LNCaP clone FGC (cell line): ENCODE results near the gene TRAF2.

Source experiments
- DNase-seq: peaks from one replicate; pipeline ENCODE4 v3.0.0-alpha.2; 2011; ENCODE audit warnings: low read depth
- H3K4me3 ChIP-seq: 2 replicates; pipeline ENCODE4 v1.5.1; 2011; ENCODE audit warnings: mild to moderate bottlenecking, low read depth, low read length, control low read depth
- TF ChIP-seq, protein P1 (sequence below): IDR thresholded peaks from 2 replicates; pipeline ENCODE4 v1.5.1; 2012; ENCODE audit warnings: mild to moderate bottlenecking; ENCODE audit not compliant: control insufficient read depth, insufficient read depth; ENCODE audit errors: extremely low read depth

TRAF2 gene

GRCh38 chr9:136903041-136903554 is 16.8 kb downstream of the TRAF2 start:
- TF ChIP-seq, protein P1, sequence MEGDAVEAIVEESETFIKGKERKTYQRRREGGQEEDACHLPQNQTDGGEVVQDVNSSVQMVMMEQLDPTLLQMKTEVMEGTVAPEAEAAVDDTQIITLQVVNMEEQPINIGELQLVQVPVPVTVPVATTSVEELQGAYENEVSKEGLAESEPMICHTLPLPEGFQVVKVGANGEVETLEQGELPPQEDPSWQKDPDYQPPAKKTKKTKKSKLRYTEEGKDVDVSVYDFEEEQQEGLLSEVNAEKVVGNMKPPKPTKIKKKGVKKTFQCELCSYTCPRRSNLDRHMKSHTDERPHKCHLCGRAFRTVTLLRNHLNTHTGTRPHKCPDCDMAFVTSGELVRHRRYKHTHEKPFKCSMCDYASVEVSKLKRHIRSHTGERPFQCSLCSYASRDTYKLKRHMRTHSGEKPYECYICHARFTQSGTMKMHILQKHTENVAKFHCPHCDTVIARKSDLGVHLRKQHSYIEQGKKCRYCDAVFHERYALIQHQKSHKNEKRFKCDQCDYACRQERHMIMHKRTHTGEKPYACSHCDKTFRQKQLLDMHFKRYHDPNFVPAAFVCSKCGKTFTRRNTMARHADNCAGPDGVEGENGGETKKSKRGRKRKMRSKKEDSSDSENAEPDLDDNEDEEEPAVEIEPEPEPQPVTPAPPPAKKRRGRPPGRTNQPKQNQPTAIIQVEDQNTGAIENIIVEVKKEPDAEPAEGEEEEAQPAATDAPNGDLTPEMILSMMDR = no peak
- H3K4me3 ChIP-seq = no peak overlapping the region
- DNase-seq = no peak

GRCh38 chr9:136906266-136906665 is 19.9 kb downstream of the TRAF2 start:
- H3K4me3 ChIP-seq = no peak overlapping the region
- TF ChIP-seq, protein P1 = no peak

GRCh38 chr9:136907011-136907914 is 20.9 kb downstream of the TRAF2 start:
- no peak overlapping the region for H3K4me3 ChIP-seq
- DNase-seq = no peak
- TF ChIP-seq, protein P1 = no peak

More at GRCh38 chr9:136906266-136906665, 19.9 kb downstream of the TRAF2 start:
- DNase-seq = no peak

DNA sequence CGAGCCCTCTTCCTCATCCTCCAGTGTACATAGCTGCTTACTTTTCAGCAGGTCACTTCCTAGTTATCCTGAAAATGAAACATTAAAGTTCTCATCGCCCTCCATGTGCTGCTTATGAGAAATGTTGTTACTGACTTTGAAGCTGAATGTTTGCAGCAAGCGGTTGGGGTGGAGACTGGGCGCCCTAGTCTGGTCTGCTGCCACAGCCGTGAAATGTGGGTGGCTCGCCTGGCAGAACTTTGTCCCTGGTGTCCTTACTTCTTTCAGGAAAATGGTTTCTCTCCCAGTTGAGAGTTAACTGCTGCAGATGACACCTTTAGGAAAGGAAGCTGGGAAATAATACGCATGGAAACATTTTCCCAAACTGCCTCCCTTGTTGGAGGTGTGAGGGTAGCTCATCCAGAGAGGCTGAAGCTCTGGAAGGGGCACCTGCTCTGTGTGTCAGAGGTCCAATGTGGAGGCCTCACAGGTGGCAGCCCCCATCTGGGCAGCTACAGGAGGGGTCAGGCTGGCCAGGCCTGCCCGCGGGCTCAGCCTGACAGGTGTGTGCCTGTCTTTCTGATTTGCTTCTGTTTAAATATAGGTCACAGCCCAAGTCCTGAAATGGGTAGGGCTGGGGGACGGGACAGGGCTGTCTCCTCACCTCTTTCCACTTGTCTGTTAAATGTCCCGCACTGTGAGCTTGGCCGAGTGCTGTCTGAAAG is 24.0 kb downstream of the TRAF2 start:
- H3K4me3 ChIP-seq = no peak overlapping the region
- TF ChIP-seq, protein P1 = no peak
- DNase-seq = no peak

GRCh38 chr9:136910901-136911245 is 24.6 kb downstream of the TRAF2 start:
- DNase-seq = no peak
- TF ChIP-seq, protein P1 = no peak
- no peak overlapping the region for H3K4me3 ChIP-seq

DNA sequence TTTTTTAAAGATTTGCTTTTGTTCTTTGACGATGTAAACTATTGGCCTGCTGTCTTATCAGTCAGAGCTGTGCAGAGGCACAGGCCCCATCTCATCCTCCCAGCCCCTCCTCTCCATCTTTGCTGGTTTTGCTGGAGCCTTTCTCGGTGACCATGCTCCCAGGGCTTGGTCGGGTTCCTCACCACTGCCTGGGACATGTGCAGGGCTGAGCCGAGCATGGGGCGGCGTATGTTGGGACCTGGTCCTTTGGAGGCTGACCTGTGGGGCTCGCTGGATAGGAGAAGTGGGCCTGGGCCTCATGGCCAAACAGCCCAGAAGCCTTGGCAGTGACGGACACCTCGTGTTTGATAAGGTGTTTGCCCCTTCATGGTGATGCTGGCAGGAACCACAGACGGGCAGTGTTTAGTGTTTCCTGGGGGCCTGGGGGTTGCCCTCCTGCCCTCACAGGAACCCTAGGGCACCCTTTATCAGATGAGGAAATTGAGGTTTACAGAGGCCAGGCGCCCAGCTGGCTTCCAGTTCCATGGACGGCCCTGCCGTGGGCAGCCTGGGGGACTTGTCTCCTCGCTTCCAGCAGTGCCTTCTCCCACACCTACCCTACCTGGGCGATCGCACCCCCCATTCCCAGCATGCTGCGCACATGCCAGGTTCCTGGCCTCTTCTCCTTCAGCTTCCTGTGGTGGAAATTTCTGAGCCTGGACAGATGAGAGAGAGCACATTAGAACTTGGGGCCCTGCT is 27.6 kb downstream of the TRAF2 start:
- no peak for DNase-seq
- TF ChIP-seq, protein P1 = no peak
- H3K4me3 ChIP-seq = no peak overlapping the region
